ENCODE measurements around the gene KLKB1. TPM values are rescaled to one million over a fixed set of nuclear protein-coding genes. Genes with fewer than 3 reads are reported as not detected.

Gene KLKB1
- not detected in 2 replicates for total RNA-seq (2014; rRNA removed; shearing (Covaris generic))

- no peak for DNase-seq (ENCODE audit: low read depth)
These were observed at the start of gene KLKB1 for GRCh38 chr4:186227221-186227620. KLKB1 (plus strand) TSS chr4:186227507; CDS start chr4:186228196, 689 bp downstream.

GRCh38 chr4:186188107-186188506 is 39.2 kb upstream of the KLKB1 start:
- DNase-seq (ENCODE audit: low read depth) = no peak

GRCh38 chr4:186189656-186190055 is 37.7 kb upstream of the KLKB1 start:
- no peak for DNase-seq (ENCODE audit: low read depth)

GRCh38 chr4:186190581-186191199 is 36.6 kb upstream of the KLKB1 start:
- peak; percentile 44 for DNase-seq (ENCODE audit: low read depth)

GRCh38 chr4:186191200-186192065 is 35.9 kb upstream of the KLKB1 start, which contains the start of gene CYP4V2:
CYP4V2 (plus strand) TSS chr4:186191567; CDS start chr4:186191824, 257 bp downstream.
- DNase-seq (ENCODE audit: low read depth) = peak; percentile 72

- peak; percentile 44 for DNase-seq (ENCODE audit: low read depth)
These were observed 35.2 kb upstream of the KLKB1 start for GRCh38 chr4:186192066-186192612.

- DNase-seq (ENCODE audit: low read depth) = no peak
These were observed 33.5 kb upstream of the KLKB1 start for GRCh38 chr4:186193851-186194250.

- no peak for DNase-seq (ENCODE audit: low read depth)
These were observed 31.2 kb upstream of the KLKB1 start for GRCh38 chr4:186196063-186196462.

GRCh38 chr4:186200516-186200915 is 26.8 kb upstream of the KLKB1 start:
- no peak for DNase-seq (ENCODE audit: low read depth)

GRCh38 chr4:186201010-186201409 is 26.3 kb upstream of the KLKB1 start:
- DNase-seq (ENCODE audit: low read depth) = no peak

- peak; percentile 28 for DNase-seq (ENCODE audit: low read depth)
These were observed 25.6 kb upstream of the KLKB1 start for GRCh38 chr4:186201535-186202230.

- DNase-seq (ENCODE audit: low read depth) = no peak
These were observed 24.7 kb upstream of the KLKB1 start for GRCh38 chr4:186202490-186203140.

GRCh38 chr4:186203406-186203805 is 23.9 kb upstream of the KLKB1 start:
- no peak for DNase-seq (ENCODE audit: low read depth)

- DNase-seq (ENCODE audit: low read depth) = no peak
These were observed 23.2 kb upstream of the KLKB1 start for GRCh38 chr4:186204103-186204559.

- no peak for DNase-seq (ENCODE audit: low read depth)
These were observed 22.6 kb upstream of the KLKB1 start for GRCh38 chr4:186204686-186205085.

- DNase-seq (ENCODE audit: low read depth) = no peak
These were observed 22.2 kb upstream of the KLKB1 start for GRCh38 chr4:186205156-186205555.

GRCh38 chr4:186216465-186217024 is 10.8 kb upstream of the KLKB1 start:
- DNase-seq (ENCODE audit: low read depth) = no peak

- DNase-seq (ENCODE audit: low read depth) = no peak
These were observed 9.5 kb upstream of the KLKB1 start for GRCh38 chr4:186217733-186218293.

GRCh38 chr4:186221624-186222023 is 5.7 kb upstream of the KLKB1 start:
- no peak for DNase-seq (ENCODE audit: low read depth)

GRCh38 chr4:186225848-186226247 is 1.5 kb upstream of the KLKB1 start:
- DNase-seq (ENCODE audit: low read depth) = no peak

Measured in RPMI7951 (cell line).